Fibroblast of skin of abdomen (primary cell): ENCODE measurements around the gene KCNN3.

ENCODE experiments used
- DNase-seq: peaks from one replicate; pipeline ENCODE4 v3.0.0-alpha.2; 2013

Gene KCNN3

DNA sequence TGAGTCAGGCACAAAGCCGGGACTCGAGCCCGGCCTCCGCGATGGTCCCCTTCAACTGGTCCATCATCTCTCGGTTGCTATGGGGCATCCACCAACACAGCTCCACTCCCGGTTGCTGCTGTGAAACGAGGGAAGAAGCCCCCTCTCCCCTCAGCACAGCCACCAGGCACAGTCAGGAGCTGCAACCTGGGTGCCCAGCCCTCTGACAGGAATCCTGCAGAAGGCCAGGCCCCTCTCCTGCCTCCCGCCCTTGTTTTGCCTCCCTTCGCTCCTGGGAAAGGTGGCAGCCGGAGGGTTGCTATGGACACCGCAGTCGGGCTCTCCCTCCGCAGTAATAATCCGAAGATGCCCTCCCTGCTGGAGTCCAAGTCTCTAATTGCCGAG is 8.9 kb upstream of the KCNN3 start:
- DNase-seq = no peak

- DNase-seq = peak; percentile 50
Measured at GRCh38 chr1:154878371-154879037, 8.4 kb upstream of the KCNN3 start.

GRCh38 chr1:154877370-154877974 is 7.4 kb upstream of the KCNN3 start:
- DNase-seq = no peak

GRCh38 chr1:154876842-154877369 is 6.8 kb upstream of the KCNN3 start:
- DNase-seq = no peak

DNA sequence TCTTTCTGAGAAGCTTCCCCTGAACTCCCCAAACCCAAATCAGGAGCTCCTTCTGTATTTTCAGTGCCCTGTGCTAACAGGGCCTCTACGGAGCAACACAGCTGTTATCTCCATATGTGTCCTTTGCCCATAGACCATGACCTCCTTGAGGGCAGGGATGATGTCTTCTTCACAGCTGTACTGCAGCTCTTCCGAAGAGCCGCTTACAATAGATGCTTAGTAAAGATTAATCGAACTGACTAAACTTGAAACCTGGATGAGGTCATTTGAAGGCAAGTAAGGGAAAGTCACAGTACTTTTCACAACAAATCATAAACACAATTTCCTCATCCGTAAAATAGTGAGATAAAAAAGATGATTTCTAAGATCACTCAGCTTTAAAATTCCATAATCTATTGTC is 4.4 kb upstream of the KCNN3 start:
- DNase-seq = no peak

DNA sequence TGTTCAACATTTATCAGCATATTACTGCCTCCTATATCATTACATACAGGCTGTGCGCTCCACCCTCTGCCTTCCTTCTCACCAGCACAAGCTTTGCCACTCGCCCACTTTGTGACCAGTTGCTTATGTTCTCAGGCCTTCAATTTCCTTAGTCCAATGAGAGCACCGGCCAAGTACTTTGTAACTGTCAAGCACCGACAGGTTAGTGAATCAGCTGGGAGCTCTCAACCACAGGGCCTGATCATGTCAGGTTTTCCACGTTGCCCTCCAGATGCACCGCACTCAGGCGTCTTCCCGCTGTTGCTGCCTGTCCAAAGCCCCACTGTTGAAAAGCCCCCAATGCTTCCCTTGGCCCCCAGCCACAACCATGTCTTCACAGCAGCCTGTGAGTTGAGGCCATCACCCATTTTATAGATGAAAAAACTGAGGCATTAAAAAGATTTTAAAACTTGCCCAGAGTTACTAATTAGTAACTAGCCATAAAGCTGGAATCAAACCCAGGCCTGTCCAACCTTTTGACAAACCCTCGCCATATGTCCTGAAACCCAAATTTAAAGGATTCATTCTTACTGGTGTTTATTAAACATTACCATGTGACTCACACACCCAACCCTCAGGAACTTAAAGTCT is 3.4 kb upstream of the KCNN3 start:
- DNase-seq = no peak

GRCh38 chr1:154871374-154871773 is 1.3 kb upstream of the KCNN3 start:
- DNase-seq = no peak

DNA sequence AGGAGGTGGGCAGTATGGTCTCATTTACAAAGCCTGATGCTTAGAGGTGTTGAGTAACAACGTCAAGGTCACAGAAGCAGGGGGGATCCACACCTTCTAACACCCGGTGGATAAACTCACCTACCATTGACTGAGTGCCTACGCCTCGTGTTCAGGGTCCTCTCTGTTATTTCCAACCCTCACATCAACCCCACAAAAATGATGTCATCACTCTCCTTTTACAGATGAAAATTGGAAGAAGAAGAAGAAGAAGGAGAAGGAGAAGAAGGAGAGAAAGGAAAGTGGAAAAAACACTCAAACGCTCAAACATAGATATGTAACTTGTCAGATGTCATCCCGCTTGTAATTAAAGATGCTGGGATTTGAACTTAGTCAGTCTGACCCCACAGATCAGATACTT is 653 bp upstream of the KCNN3 start:
- DNase-seq = no peak

DNA sequence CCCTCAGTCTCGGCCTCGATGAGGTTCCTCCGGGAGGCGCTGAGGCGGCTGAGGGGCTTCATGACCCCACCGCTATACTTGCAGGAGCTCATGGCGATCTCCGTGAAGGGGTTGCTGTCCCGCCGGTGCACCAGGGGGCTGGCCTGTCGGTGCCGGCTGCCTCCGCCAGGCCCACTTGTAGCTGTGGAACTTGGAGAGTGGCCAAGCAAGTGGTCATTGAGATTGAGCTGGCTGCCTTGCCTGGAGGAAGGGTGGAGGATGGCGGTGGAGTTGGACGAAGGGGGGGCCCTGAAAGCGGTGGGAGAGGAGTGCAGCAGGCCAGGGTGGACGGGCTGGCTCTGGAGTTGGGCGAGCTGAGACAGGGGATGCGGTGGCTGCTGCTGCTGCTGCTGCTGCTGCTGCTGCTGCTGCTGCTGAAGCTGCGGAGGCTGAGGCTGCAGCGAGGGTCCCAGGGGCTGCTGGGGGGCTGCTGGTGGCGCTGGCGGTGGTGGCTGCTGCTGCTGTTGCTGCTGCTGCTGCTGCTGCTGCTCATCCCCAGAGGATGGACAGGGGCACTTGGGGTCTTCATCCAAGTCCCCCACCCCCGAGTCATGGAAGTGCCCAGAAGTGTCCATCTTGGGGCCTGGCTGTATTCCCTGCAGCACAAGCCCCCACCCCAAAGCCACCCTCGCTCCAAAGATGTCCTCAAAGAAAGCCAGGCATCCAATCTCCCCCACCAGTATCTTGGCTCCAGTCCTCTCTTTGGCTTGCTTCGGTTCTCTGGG is 548 bp downstream of the KCNN3 start:
- DNase-seq = peak; percentile 22

DNA sequence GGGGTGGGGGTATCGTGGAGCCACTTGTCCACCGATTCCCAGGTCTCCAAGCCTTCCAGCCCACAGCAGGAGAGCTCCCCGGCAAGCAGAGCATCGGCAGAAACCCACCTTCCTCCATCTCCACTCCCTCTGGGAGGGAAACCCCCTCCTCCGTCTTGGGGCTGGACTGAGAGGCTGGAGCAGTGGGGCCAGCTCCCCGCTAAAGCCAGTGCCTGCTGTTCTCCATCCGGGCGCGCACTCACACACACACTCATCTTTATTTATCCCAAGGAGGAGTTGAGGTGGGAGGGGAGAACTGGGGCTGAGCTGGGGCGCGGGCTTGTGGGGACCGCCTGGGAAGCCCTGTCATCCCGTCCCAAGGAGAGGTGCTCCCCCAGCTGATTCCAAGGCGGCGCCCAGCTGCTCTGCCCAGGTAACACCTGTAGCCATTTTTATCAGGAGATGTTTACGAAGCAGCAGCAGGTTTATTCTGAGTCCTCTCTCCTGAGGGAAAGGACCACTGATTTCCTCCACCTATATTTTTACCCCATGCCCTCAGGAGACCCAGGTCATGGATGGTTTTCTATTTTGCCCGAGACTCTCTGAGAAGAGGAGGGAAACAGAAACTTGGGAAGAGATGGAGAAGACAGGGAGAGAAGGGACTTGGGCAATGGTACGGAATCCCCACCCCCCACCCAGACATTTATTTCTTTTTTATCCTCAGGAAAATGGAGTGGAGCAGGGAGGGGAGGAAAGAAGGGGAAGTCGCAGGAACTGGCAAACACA is 2.1 kb downstream of the KCNN3 start:
- no peak for DNase-seq

DNA sequence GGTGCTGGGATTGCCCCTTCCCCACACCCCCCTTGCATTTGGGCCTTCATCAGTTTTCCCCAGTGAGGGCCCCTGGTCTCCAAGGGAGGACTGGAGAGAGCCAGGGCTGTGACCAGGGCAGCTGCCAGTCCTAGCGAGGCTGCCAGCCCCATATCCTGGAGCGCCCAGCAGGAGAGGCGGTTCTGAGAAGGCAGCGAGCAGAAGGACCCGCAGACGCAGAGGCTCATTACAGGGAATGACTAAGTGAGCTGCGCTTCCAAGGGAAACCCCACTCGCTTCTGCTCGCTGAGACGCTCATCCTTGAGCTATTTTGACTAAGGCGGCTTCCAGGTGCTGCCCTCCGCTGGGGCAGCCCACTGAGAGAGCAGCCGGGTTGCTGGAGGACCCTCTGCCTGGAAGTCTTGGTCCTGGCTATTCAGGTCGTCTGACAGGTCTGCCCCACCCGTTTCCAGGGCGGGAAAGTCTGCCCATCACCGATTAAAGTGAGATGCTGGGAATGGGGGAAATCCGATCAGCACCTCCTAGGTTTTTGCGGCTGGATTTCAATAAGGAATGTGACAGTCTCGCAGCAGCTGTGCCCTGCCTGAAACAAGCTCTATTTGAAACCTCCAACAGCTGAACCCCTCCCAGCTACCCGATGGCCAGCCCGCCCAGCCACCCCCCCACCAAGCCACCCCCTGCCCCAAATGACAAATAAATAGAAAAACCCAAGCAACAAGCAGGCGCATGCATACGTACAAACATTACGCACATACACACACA is 2.8 kb downstream of the KCNN3 start:
- peak; percentile 67 for DNase-seq

GRCh38 chr1:154866257-154867063 is 3.6 kb downstream of the KCNN3 start:
- no peak for DNase-seq

GRCh38 chr1:154865442-154866256 is 4.4 kb downstream of the KCNN3 start:
- DNase-seq = no peak

- no peak for DNase-seq
Measured at GRCh38 chr1:154864189-154864975, 5.7 kb downstream of the KCNN3 start.

DNA sequence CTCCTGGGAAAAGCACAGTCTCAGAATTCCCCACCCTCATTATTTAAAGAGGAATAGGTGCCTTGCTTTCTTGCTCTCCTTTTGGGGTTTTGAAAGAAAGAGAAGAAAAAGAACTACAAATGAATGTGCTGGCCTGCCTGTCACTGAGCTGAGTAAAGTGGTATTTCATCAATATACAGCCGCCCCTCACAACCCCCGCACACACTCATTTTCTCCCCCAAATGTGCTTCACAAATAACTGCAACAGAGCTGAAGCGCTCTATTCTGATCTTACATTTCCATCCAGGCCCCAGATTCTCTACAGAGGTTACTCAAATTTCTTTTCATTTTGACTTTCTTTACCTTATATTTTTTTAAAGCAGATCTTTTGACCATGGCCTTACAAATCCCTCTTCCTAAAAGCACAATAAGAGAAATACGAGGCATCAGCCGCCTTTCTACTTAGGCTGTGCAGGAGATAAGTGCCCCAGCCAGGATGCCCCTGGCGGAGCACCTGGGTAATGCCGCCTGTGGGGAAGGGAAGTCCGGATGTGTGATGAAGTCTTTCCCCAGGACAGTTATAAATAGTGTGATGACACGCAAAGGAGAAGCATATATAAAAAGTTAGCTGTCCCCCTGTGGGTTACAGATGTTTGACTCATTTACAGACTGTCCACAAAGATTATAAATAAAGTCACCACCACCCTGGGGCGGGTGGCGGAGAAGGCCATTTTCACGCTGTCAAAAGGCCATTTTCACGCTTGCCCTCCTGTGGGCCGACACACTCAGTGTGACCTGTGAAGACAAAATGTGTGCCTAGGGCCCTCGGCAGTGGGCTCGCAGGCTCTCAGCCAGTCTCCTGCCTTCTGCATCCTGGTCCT is 6.5 kb downstream of the KCNN3 start:
- peak; percentile 65 for DNase-seq

- DNase-seq = no peak
Measured at GRCh38 chr1:154862907-154863306, 7.2 kb downstream of the KCNN3 start.

DNA sequence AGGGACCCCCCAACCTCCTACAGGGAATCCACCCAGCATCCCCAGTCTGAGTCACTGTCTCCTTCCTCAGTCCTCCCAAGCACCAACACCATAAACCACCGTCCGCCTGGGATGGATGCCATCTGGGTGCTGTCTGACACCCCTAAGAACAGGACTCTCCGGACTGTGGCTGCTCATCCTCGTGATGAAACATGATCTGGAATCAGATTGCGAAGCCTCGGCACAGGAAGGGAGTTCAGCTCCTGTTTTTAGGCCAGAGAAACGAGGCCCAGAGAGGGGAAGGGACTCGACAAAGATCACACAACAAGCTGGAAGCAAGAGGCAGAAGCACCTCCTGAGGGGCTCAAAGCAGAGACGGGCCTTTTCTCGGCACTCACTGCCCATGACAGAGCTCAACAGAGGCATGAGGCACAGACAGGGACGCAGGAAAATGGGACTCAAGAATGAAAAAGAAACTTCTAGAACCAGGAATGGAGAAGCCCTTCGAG is 8.4 kb downstream of the KCNN3 start:
- DNase-seq = peak; percentile 69
